DOHH2 (cell line): ENCODE measurements around the gene TMEM123.
"Not testable (repeated sequence)": the region's sequence is repeated elsewhere in the genome, so short reads cannot be mapped to it uniquely, and the experiment has no call there.

Experiments used
- H3F3A ChIP-seq: fragments of 200-600 bp; sonication (generic), shearing (Covaris generic); 2 replicates; pipeline ENCODE4 v1.6.0; 2016; ENCODE audit warnings: antibody characterized with exemption, mild to moderate bottlenecking; ENCODE audit not compliant: control insufficient read depth, insufficient read depth
- H3K27ac ChIP-seq: fragments of 200-600 bp; sonication (generic); 2 replicates; pipeline ENCODE4 v1.5.1; 2014; ENCODE audit warnings: low read depth, mild to moderate bottlenecking, low read length, moderate library complexity
- H3K27me3 ChIP-seq: fragments of 200-600 bp; sonication (generic); 2 replicates; pipeline ENCODE4 v1.6.1; 2014; ENCODE audit warnings: mild to moderate bottlenecking, low read length, mixed read lengths; ENCODE audit not compliant: control insufficient read depth
- H3K36me3 ChIP-seq: fragments of 200-600 bp; sonication (generic); 2 replicates; pipeline ENCODE4 v1.6.1; 2014; ENCODE audit warnings: mild to moderate bottlenecking, low read length, moderate library complexity, mixed read lengths; ENCODE audit not compliant: control insufficient read depth
- H3K4me1 ChIP-seq: fragments of 200-600 bp; sonication (generic); 2 replicates; pipeline ENCODE4 v1.6.1; 2014; ENCODE audit warnings: mild to moderate bottlenecking, low read length, mixed read lengths; ENCODE audit not compliant: control insufficient read depth
- H3K4me2 ChIP-seq: fragments of 200-600 bp; sonication (generic); 2 replicates; pipeline ENCODE4 v1.6.0; 2014; ENCODE audit warnings: mild to moderate bottlenecking, low read length, moderate library complexity
- H3K4me3 ChIP-seq: fragments of 200-600 bp; sonication (generic); 2 replicates; pipeline ENCODE4 v1.5.1; 2014; ENCODE audit warnings: mild to moderate bottlenecking, low read length, mixed read lengths
- H3K79me2 ChIP-seq: fragments of 200-600 bp; sonication (generic); 2 replicates; pipeline ENCODE4 v1.6.1; 2014; ENCODE audit warnings: mild to moderate bottlenecking, low read length, mixed read lengths; ENCODE audit not compliant: control insufficient read depth
- H3K9me2 ChIP-seq: fragments of 200-600 bp; sonication (generic); replicated peaks from 2 replicates; pipeline ENCODE4 v1.6.1; 2014; ENCODE audit warnings: mild to moderate bottlenecking, low read length, mixed read lengths; ENCODE audit not compliant: control insufficient read depth
- H3K9me3 ChIP-seq: fragments of 200-600 bp; sonication (generic); 2 replicates; pipeline ENCODE4 v1.6.1; 2014; ENCODE audit warnings: antibody characterized with exemption, low read length, mixed read lengths; ENCODE audit not compliant: control insufficient read depth, insufficient read depth
- H4K20me1 ChIP-seq: fragments of 200-600 bp; sonication (generic); 2 replicates; pipeline ENCODE4 v1.6.0; 2014; ENCODE audit warnings: low read depth, mild to moderate bottlenecking, antibody characterized with exemption, low read length, moderate library complexity; ENCODE audit not compliant: control insufficient read depth, insufficient read depth
- EZH2phosphoT487 ChIP-seq: fragments of 200-600 bp; sonication (generic); IDR thresholded peaks from 2 replicates; pipeline ENCODE4 v1.6.1; 2017; ENCODE audit warnings: borderline replicate concordance, mild to moderate bottlenecking, antibody characterized with exemption, low read length, moderate library complexity, mixed read lengths
- TF ChIP-seq, protein P1 (sequence below): fragments of 200-600 bp; sonication (generic); IDR thresholded peaks from one replicate; pipeline ENCODE4 v1.5.1; 2014; ENCODE audit warnings: antibody characterized with exemption, mild to moderate bottlenecking, low read depth, low read length; ENCODE audit not compliant: poor library complexity, severe bottlenecking

Gene TMEM123

GRCh38 chr11:102439063-102439363 is 13.6 kb downstream of the TMEM123 start:
- Histone ChIP-seq H3K79me2 (peaks cover 94% of the 10 kb centered on the region), H3K36me3 (peaks cover 56% of the 10 kb centered on the region)

DNA sequence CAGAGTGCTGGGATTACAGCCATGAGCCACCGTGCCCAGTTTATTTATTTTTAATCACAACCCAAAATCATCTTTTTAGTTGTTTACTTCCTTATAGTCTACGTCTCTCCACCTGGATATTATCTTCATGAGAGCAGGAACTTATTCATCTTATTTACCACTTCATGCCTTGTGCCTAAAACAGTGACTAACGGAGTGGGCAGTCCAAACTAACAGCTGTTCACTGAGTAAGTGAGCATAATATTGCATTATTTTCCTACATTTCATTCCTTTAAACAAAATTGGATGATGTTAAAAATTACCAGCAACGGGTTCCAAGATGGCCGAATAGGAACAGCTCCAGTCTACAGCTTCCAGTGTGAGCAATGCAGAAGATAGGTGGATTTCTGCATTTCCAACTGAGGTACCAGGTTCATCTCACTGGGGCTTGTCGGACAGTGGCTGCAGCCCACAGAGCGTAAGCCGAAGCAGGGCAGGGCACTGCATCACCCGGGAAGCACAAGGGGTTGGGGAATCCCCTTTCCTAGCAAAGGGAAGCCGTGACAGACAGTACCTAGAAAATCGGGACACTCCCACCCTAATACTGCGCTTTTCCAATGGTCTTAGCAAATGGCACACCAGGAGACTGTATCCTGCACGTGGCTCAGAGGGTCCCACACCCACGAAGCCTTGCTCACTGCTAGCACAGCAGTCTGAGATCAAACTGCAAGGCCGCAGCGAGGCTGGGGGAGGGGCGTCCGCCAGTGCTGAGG is 14.1 kb downstream of the TMEM123 start:
- no peak for TF ChIP-seq EZH2phosphoT487
- TF ChIP-seq, protein P1, sequence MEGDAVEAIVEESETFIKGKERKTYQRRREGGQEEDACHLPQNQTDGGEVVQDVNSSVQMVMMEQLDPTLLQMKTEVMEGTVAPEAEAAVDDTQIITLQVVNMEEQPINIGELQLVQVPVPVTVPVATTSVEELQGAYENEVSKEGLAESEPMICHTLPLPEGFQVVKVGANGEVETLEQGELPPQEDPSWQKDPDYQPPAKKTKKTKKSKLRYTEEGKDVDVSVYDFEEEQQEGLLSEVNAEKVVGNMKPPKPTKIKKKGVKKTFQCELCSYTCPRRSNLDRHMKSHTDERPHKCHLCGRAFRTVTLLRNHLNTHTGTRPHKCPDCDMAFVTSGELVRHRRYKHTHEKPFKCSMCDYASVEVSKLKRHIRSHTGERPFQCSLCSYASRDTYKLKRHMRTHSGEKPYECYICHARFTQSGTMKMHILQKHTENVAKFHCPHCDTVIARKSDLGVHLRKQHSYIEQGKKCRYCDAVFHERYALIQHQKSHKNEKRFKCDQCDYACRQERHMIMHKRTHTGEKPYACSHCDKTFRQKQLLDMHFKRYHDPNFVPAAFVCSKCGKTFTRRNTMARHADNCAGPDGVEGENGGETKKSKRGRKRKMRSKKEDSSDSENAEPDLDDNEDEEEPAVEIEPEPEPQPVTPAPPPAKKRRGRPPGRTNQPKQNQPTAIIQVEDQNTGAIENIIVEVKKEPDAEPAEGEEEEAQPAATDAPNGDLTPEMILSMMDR: no peak
- H3K79me2 ChIP-seq: peaks cover 94% of the 10 kb centered on the region
- peaks cover 58% of the 10 kb centered on the region for H3K36me3 ChIP-seq

More at GRCh38 chr11:102439063-102439363, 13.6 kb downstream of the TMEM123 start:
- Histone ChIP-seq H3K4me1 (peaks cover 12% of the 10 kb centered on the region), H3K9me3 (peaks cover 18% of the 10 kb centered on the region)
- H3K9me2 ChIP-seq, H3K4me3 ChIP-seq, H3F3A ChIP-seq, H3K27ac ChIP-seq, H3K27me3 ChIP-seq, H3K4me2 ChIP-seq, H4K20me1 ChIP-seq: not testable (repeated sequence)

GRCh38 chr11:102437727-102438126 is 14.8 kb downstream of the TMEM123 start:
- peaks cover 66% of the 10 kb centered on the region for H3K36me3 ChIP-seq
- no peak for TF ChIP-seq EZH2phosphoT487
- TF ChIP-seq, protein P1: no peak
- H3K9me2 ChIP-seq: no peaks in the 10 kb centered on the region
- H3K4me2 ChIP-seq: no peak overlapping the region
- H3K27me3 ChIP-seq: no peaks in the 10 kb centered on the region
- H3K4me1 ChIP-seq: peaks cover 5% of the 10 kb centered on the region
- H3K4me3 ChIP-seq: no peak overlapping the region
- peaks cover 31% of the 10 kb centered on the region for H3K9me3 ChIP-seq
- H3F3A ChIP-seq: no peaks in the 10 kb centered on the region
- H3K27ac ChIP-seq: no peak overlapping the region
- H3K79me2 ChIP-seq: peaks cover 94% of the 10 kb centered on the region
- H4K20me1 ChIP-seq: no peaks in the 10 kb centered on the region

More for the DNA sequence above, 14.1 kb downstream of the TMEM123 start:
- H3K9me2 ChIP-seq: no peaks in the 10 kb centered on the region
- no peaks in the 10 kb centered on the region for H3F3A ChIP-seq
- no peaks in the 10 kb centered on the region for H3K27me3 ChIP-seq
- no peak overlapping the region for H3K27ac ChIP-seq
- peaks cover 23% of the 10 kb centered on the region for H3K9me3 ChIP-seq
- no peak overlapping the region for H3K4me2 ChIP-seq
- no peak overlapping the region for H3K4me3 ChIP-seq
- no peaks in the 10 kb centered on the region for H4K20me1 ChIP-seq
- peaks cover 7% of the 10 kb centered on the region for H3K4me1 ChIP-seq

DNA sequence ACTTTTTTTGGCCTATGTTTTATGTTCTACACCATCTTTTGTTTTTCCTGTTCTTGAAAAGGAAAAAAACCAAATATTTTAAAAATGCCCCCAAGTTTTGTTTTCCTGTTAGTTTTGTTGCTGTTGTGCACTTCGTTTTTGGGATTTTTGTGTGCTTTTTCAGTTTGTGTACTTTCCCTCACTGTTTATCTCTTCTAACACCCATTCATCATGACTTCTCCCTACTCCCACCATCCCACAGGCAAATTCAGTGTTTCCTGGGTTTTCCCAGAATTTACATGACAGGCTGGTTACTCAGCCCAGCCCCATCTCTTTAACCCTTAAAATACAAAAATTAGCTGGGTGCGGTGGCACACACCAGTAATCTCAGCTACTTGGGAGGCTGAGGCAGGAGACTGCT is 15.6 kb downstream of the TMEM123 start:
- no peak overlapping the region for H3K4me3 ChIP-seq
- H3K9me2 ChIP-seq: no peaks in the 10 kb centered on the region
- TF ChIP-seq, protein P1: no peak
- no peak for TF ChIP-seq EZH2phosphoT487
- H3K9me3 ChIP-seq: peaks cover 36% of the 10 kb centered on the region
- H3K79me2 ChIP-seq: peaks cover 96% of the 10 kb centered on the region
- no peak overlapping the region for H3K4me2 ChIP-seq
- no peak overlapping the region for H3K27ac ChIP-seq
- no peaks in the 10 kb centered on the region for H3K27me3 ChIP-seq
- H4K20me1 ChIP-seq: no peaks in the 10 kb centered on the region
- peaks cover 74% of the 10 kb centered on the region for H3K36me3 ChIP-seq
- no peaks in the 10 kb centered on the region for H3F3A ChIP-seq
- peaks cover 12% of the 10 kb centered on the region for H3K4me1 ChIP-seq
